ENCODE results near the gene HTRA2. TPM values are rescaled to one million over a fixed set of nuclear protein-coding genes. Genes with fewer than 3 reads are reported as not detected.

HTRA2 gene
- total and polyA plus RNA-seq, 9 of the 15 experiments (the other 6 are each of a cell fraction or from before 2014, with no cell fraction given) = 54.2 to 71.2 (median 65.8) TPM

DNA sequence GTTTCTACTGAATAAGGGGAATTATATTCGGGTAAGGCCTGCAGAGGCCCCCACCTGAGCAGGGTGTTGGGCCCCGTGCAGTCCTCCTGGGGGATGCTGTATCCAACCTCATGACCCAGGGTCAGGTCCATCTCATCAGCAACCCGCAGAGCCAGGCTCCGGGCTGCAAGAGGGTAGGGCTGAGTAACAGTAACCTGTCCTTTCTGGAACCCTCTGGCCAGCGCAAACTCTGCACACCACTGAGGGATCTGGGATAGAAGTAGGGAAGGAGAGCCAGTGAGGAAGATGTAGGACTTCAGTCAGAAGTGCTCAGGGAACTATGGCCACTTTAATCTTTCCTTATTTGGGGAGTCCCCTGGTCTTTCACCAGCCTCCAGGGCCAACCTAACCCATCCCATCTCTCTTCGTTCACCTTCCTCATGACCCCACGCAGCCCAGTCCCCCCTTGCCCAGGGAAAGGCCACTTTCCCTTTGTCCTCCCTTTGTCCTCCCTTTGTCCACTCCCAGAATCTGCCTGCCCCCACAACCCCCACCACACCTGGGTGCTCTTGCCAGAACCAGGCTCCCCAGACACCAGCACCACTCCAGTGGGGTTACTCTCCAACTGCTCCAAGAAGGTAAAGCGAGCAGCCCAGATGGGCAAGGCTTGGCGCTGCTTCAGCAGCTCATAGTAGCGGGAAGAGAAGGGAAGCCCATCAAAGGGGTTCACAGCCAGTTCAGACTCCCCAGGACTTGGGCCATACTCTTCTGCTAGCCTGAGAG, 4.6 kb upstream of the HTRA2 start:
- no TSS peak for BruUV-seq (replicated peaks)
- Histone ChIP-seq H3K9ac (ENCODE audit: insufficient read depth in 1 of 2, low read depth in 2 of 2, low read length in 2 of 2) (no peak overlapping the region), H3K36me3 (ENCODE audit: control insufficient read depth, insufficient read depth, low read length) (peaks cover 35% of the 10 kb centered on the region), H4K20me1 (replicated peaks; ENCODE audit: control insufficient read depth, insufficient read depth, low read length) (peaks cover 5% of the 10 kb centered on the region; the same call in 1 of the 2 replicates), H3K4me3 (no peak overlapping the region), H3K27me3 (ENCODE audit: control insufficient read depth in 2 of 2, insufficient read depth in 2 of 2, low read length in 2 of 2) (no peaks in the 10 kb centered on the region), H2AFZ (ENCODE audit: low read depth, low read length) (no peak overlapping the region), H3K9me1 (ENCODE audit: control insufficient read depth, insufficient read depth, low read length) (no peaks in the 10 kb centered on the region), H3K4me1 (replicated peaks in 1 of 2; ENCODE audit: control insufficient read depth in 2 of 2, insufficient read depth in 2 of 2, low read length in 2 of 2) (peaks cover 9 to 16% of the 10 kb centered on the region in 2 experiments), H3K9me3 (replicated peaks; ENCODE audit: control insufficient read depth, insufficient read depth, low read depth, low read length) (no peaks in the 10 kb centered on the region), H3K79me2 (ENCODE audit: control insufficient read depth, insufficient read depth, low read length) (peaks cover 33% of the 10 kb centered on the region), H3K4me2 (ENCODE audit: insufficient read depth, low read length) (no peak overlapping the region), H3K27ac (ENCODE audit: extremely low read depth, low read depth, low read length) (no peak overlapping the region)
- CTCF ChIA-PET (ENCODE audit: low intra/inter-chr PET ratio) = no interaction called here
- TF ChIP-seq POLR2G (IDR thresholded peaks at IDR 0.05; ENCODE audit: low read depth, low read length) = peak; percentile 52; the same call in 1 of the 2 replicates
- TF ChIP-seq RBFOX2 (IDR thresholded peaks at IDR 0.05; ENCODE audit: low read depth, low read length) = peak; percentile 56
- no peak for TF ChIP-seq NCOA2 (IDR thresholded peaks at IDR 0.05; ENCODE audit: partially characterized antibody in 2 of 2)
- no peak for TF ChIP-seq FUS (optimal IDR thresholded peaks at IDR 0.05; ENCODE audit: low read depth, low read length)
- intact Hi-C loops (cut with micrococcal nuclease) = no loop called here
- no peak for ATAC-seq
- no peak for FAIRE-seq
- 84% methylated on average over 10 of the region's 10 CpGs for WGBS (ENCODE audit: insufficient coverage, low coverage, missing lambda C conversion rate)
- POLR2A ChIA-PET = no interaction called here
- in situ Hi-C loops (cut with MboI) = no loop called here
- no peak for DNase-seq (ENCODE audit: extremely low read depth in 1 of 4, low spot score in 3 of 4)

Measured in K562 (cell line).